ENCODE results near the gene SPATS1.

SPATS1 gene

DNA sequence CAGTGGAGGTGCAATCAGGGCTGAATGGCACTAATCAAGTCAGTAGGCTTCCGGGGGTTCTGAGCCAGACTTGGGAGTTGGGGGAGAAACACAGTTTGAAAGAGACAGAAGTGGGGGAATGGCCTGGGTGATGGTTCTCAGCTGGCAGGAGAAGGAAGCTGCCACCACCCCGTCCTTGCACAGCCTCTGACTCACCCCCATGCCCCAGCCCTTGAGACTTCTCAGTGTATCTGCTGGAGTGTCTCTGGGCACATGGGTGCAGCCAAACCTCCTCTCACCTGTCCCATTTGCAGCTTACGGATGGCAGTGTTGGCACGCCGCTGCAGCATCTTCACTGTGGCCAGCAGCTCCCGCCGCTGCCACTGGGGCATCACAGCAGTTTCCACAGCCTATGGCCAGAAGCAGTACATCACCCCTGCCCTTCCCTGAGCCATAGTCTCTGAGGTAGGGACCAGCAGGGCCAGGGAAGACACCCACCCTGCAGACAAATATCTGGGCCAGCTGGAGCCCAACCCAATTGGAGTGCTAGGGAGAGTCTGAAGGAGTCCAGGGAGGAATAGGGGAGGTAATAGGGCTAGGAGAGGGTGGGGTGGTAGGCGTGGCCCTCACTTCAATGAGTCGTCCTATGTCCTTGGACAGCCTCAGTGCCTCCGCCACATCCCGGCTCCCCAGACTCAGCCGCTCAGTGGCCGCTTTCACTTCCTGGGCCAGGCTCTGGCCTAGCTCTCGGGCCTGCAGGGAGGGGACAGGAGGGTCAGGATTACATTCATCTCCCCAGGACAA, 40.5 kb upstream of the SPATS1 start:
- POLR2A ChIA-PET, result interaction anchor here (0.9 to 3.1 kb wide), 3 partner anchors 11 to 55 kb away, joined by 3 to 12 read pairs (median 4); partner anchors contain the start of genes AARS2 and HSP90AB1
- no peak for DNase-seq (ENCODE audit: extremely low spot score)
- no peak for TF ChIP-seq CTBP1 (IDR thresholded peaks at IDR 0.05; ENCODE audit: borderline replicate concordance)
- no peak for TF ChIP-seq TARDBP (IDR thresholded peaks at IDR 0.05)
- no peak for TF ChIP-seq NFRKB (IDR thresholded peaks at IDR 0.05)
- no peak for TF ChIP-seq FOXK2 (IDR thresholded peaks at IDR 0.05)
- no peak for TF ChIP-seq BHLHE40 (IDR thresholded peaks at IDR 0.05; ENCODE audit: borderline replicate concordance)
- TF ChIP-seq HDGF (IDR thresholded peaks at IDR 0.05; ENCODE audit: borderline replicate concordance), result no peak
- no peak for TF ChIP-seq FOXA1 (IDR thresholded peaks at IDR 0.05)
- TF ChIP-seq, protein P1, sequence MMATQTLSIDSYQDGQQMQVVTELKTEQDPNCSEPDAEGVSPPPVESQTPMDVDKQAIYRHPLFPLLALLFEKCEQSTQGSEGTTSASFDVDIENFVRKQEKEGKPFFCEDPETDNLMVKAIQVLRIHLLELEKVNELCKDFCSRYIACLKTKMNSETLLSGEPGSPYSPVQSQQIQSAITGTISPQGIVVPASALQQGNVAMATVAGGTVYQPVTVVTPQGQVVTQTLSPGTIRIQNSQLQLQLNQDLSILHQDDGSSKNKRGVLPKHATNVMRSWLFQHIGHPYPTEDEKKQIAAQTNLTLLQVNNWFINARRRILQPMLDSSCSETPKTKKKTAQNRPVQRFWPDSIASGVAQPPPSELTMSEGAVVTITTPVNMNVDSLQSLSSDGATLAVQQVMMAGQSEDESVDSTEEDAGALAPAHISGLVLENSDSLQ (IDR thresholded peaks at IDR 0.05), result no peak
- TF ChIP-seq SUZ12 (IDR thresholded peaks at IDR 0.05), result no peak
- CTCF ChIA-PET, result interaction anchor here (0.8 kb wide), 1 partner anchor 31 kb away, joined by 3 read pairs; no protein-coding TSS in a partner anchor

DNA sequence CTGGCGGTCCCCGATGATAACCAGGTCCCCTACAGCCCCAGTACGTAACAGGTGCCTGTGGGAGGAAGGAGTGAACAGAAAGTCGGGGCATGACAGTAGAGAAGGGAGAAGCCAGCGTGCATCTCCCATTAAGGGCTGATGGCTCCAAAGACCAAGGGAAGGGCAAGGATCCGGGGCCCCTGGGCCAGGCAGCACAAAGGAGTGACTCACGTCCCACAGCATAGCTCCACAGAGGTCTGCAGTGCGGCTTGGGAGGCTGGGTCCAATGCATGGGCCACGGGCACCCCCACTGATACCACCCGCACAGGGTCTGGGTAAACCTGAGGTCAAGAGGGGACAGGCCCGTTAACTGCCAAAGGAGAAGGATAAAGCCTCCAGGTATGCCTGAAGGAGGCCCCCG, 39.6 kb upstream of the SPATS1 start:
- CTCF ChIA-PET, result no interaction called here
- TF ChIP-seq ELF4 (IDR thresholded peaks at IDR 0.05), result no peak
- TF ChIP-seq HDGF (IDR thresholded peaks at IDR 0.05; ENCODE audit: borderline replicate concordance), result no peak
- no peak for TF ChIP-seq CTBP1 (IDR thresholded peaks at IDR 0.05; ENCODE audit: borderline replicate concordance)
- TF ChIP-seq ZNF384 (IDR thresholded peaks at IDR 0.05), result no peak
- TF ChIP-seq TARDBP (IDR thresholded peaks at IDR 0.05), result no peak
- TF ChIP-seq FOXK2 (IDR thresholded peaks at IDR 0.05), result no peak
- TF ChIP-seq, protein P1 (IDR thresholded peaks at IDR 0.05), result no peak
- no peak for TF ChIP-seq NFRKB (IDR thresholded peaks at IDR 0.05)
- TF ChIP-seq L3MBTL2 (conservative IDR thresholded peaks at IDR 0.05), result no peak
- no peak for TF ChIP-seq FOXM1 (IDR thresholded peaks at IDR 0.05; ENCODE audit: borderline replicate concordance)
- no peak for TF ChIP-seq ARNT (IDR thresholded peaks at IDR 0.05)
- no peak for TF ChIP-seq SUZ12 (IDR thresholded peaks at IDR 0.05)
- no peak for TF ChIP-seq FOXA1 (IDR thresholded peaks at IDR 0.05)
- no peak for TF ChIP-seq LEF1 (IDR thresholded peaks at IDR 0.05; ENCODE audit: borderline replicate concordance)
- no peak for TF ChIP-seq BHLHE40 (IDR thresholded peaks at IDR 0.05; ENCODE audit: borderline replicate concordance)
- POLR2A ChIA-PET, result interaction anchor here (3.1 kb wide), 1 partner anchor 10 kb away, joined by 12 read pairs; the partner anchor contains the start of gene AARS2
- no peak for DNase-seq (ENCODE audit: extremely low spot score)

DNA sequence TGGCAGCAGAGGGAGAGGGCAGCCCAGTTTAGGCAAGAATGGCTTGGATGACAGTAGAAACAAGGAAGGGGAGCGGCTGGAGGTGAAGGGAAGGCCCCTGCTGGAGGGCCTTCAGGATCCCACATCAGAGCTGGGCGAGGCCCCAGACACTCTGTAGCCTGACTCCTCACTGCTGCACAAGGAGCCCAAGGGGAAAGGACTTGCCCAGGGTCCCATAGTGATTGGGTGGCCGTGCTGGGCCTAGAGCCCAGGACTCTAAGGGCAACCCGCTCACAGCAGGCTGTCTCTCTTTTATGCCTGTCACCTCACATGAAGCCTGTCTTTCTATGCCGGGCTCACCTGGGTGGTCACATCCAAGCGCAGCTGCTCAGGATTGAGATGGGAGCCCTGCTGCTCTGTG, 38.6 kb upstream of the SPATS1 start:
- ChIA-PET CTCF (interaction anchor here (1.9 kb wide), 1 partner anchor 9 kb away, joined by 9 read pairs; the partner anchor contains the start of gene AARS2), POLR2A (interaction anchor here (3.1 kb wide), 1 partner anchor 9 kb away, joined by 12 read pairs; the partner anchor contains the start of gene AARS2)
- no peak for DNase-seq (ENCODE audit: extremely low spot score)
- TF ChIP-seq FOXA1 (IDR thresholded peaks at IDR 0.05) (no peak), ARNT (IDR thresholded peaks at IDR 0.05) (no peak), NFRKB (IDR thresholded peaks at IDR 0.05) (no peak), SP1 (IDR thresholded peaks at IDR 0.05) (no peak), FOXM1 (IDR thresholded peaks at IDR 0.05; ENCODE audit: borderline replicate concordance) (no peak)
- TF ChIP-seq, protein P1 (IDR thresholded peaks at IDR 0.05), result no peak

DNA sequence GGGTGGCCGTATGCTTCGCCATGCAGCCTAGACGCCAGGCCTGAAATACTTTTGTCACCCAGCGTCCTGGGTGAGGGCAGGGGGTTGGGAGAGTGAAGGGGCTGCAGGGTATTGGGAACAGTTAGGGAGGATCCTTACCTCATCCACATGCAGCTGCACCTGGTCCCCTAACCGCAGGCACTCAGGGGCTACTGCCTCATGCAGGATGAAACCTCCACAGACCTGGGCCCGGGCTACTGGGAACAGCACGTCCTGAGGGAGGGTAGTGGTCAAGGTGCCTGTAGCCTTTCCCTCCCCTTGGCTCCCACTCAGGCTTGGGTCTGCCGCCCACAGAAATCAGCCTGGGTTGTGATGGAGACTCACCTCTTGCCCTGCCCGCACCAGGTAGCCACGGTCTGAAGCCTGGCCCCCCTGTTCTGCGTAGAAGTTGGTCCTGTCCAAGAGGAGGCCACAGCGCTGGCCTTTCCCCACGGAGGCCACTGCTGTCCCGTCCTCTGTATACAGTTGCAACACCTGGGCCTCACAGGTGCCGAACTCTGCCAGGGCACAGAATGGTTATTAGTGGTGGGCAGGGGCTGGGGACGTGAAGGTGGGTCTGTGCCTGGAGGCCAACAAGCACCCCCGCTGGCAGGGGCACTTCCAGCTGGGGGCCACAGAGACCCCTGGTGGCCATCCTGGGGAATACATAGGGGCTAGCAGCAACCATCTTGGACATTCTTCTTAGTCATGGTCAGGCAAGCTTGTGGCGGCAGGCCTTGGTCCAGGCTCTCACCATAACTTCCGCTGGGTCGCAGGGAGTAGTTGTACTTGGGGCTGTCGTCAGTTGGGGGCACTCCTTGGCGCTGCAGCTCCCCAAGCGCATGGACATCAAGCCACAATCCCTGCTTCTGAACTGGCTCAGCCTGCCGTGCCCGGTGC, 37.9 kb upstream of the SPATS1 start:
- no peak for TF ChIP-seq HDGF (IDR thresholded peaks at IDR 0.05; ENCODE audit: borderline replicate concordance)
- no peak for TF ChIP-seq L3MBTL2 (conservative IDR thresholded peaks at IDR 0.05)
- TF ChIP-seq FOXA1 (IDR thresholded peaks at IDR 0.05), result no peak
- ChIA-PET CTCF (interaction anchor here (0.6 to 2.5 kb wide), 11 partner anchors 8 to 48 kb away, joined by 3 to 25 read pairs (median 4); partner anchors contain the start of gene AARS2), POLR2A (interaction anchor here (0.6 to 3.1 kb wide), 5 partner anchors 8 to 111 kb away, joined by 3 to 12 read pairs (median 3); partner anchors contain the start of genes AARS2 and HSP90AB1)
- peak; percentile 70 for DNase-seq (ENCODE audit: extremely low spot score)

DNA sequence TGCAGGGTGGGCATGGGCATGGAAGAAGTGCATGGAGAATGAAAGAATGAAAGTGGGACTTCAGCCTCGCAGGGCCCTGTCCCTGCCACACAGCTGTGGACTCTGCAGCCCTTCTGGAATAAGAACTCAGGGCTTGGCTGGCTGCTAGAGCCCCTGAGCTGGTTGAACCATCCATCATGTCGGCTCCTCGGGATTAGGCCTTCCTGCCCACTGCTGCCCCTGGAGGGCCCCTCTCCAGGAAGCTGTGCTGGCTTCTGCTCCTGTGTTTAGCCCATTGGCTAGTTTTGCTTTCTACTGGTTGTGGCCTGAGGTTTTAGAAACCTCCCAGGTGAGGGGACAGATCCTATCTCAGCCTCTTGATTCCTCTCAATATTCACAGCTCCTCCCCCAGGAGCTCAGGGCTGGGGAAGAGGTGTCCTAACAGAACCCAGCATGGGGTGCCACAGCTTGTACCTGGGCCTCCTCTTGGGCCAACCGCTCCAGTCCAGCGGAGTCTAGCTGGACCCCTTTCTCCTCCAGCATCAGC, 37.2 kb upstream of the SPATS1 start:
- POLR2A ChIA-PET, result interaction anchor here (0.6 to 2.1 kb wide), 4 partner anchors 13 to 112 kb away, joined by 3 to 7 read pairs (median 3); partner anchors contain the start of gene HSP90AB1
- CTCF ChIA-PET, result interaction anchor here (0.6 to 2.5 kb wide), 12 partner anchors 8 to 49 kb away, joined by 3 to 25 read pairs (median 4); partner anchors contain the start of gene AARS2
- DNase-seq (ENCODE audit: extremely low spot score), result no peak

More for the DNA sequence above, 37.2 kb upstream of the SPATS1 start:
- TF ChIP-seq SUZ12 (IDR thresholded peaks at IDR 0.05) (no peak), BHLHE40 (IDR thresholded peaks at IDR 0.05; ENCODE audit: borderline replicate concordance) (no peak), TARDBP (IDR thresholded peaks at IDR 0.05) (no peak), ARNT (IDR thresholded peaks at IDR 0.05) (no peak), HDGF (IDR thresholded peaks at IDR 0.05; ENCODE audit: borderline replicate concordance) (no peak), SP1 (IDR thresholded peaks at IDR 0.05) (no peak), ELF4 (IDR thresholded peaks at IDR 0.05) (no peak), ZNF384 (IDR thresholded peaks at IDR 0.05) (no peak), L3MBTL2 (conservative IDR thresholded peaks at IDR 0.05) (no peak), FOXM1 (IDR thresholded peaks at IDR 0.05; ENCODE audit: borderline replicate concordance) (no peak), NFRKB (IDR thresholded peaks at IDR 0.05) (no peak), LEF1 (IDR thresholded peaks at IDR 0.05; ENCODE audit: borderline replicate concordance) (no peak), FOXA1 (IDR thresholded peaks at IDR 0.05) (no peak), CTBP1 (IDR thresholded peaks at IDR 0.05; ENCODE audit: borderline replicate concordance) (no peak)
